SK-N-SH (cell line): ENCODE results near the gene RXYLT1. TPM values are rescaled to one million over a fixed set of nuclear protein-coding genes. Genes with fewer than 3 reads are reported as not detected.
"Not testable (repeated sequence)": the region's sequence is repeated elsewhere in the genome, so short reads cannot be mapped to it uniquely, and the experiment has no call there.

Experiments used
- CTCF ChIA-PET: fragments of 300-600, 350-600 bp; formaldehyde crosslinking; extraction: SDS; loops from one replicate; lab custom pipeline; 2021; lab: Yijun Ruan, JAX
- POLR2A ChIA-PET: fragments of 350-600 bp; sonication (Branson Sonifier 250); formaldehyde crosslinking; extraction: SDS; loops from one replicate; lab custom pipeline; 2020; ENCODE audit warnings: antibody characterized with exemption, inconsistent platforms; lab: Yijun Ruan, JAX
- DNase-seq: peaks from one replicate; pipeline ENCODE4 v3.0.0; 2012
- H2AFZ ChIP-seq: fragments of 200-600 bp; sonication (generic); 2 replicates; pipeline ENCODE4 v1.8.1; 2016; ENCODE audit warnings: antibody characterized with exemption, mild to moderate bottlenecking, low read depth
- H3F3A ChIP-seq: fragments of 200-600 bp; sonication (generic); replicated peaks from 2 replicates; pipeline ENCODE3; 2016; ENCODE audit warnings: antibody characterized with exemption, mild to moderate bottlenecking; ENCODE audit not compliant: insufficient read depth
- H3K27ac ChIP-seq, 2 experiments: fragments of 200-500 bp in 1 of 2; fragments of 200-600 bp in 1 of 2; sonication (Bioruptor generic) in 1 of 2; sonication (generic), shearing (Covaris generic) in 1 of 2; 2 replicates each; pipeline versions ENCODE4 v1.5.1 to v1.6.1; 2014 to 2016; ENCODE audit warnings: low read depth in 2 of 2, inconsistent platforms in 1 of 2, low read length in 1 of 2, mild to moderate bottlenecking in 1 of 2, mixed read lengths in 1 of 2
- H3K27me3 ChIP-seq: fragments of 200-600 bp; sonication (generic), shearing (Covaris generic); 2 replicates; pipeline ENCODE4 v1.6.1; 2016; ENCODE audit warnings: mixed run types; ENCODE audit not compliant: insufficient read depth
- H3K36me3 ChIP-seq, 2 experiments: fragments of 200-500 bp in 1 of 2; fragments of 200-600 bp in 1 of 2; sonication (Bioruptor generic) in 1 of 2; sonication (generic) in 1 of 2; replicated peaks in 1 of 2; 2 replicates each; pipeline versions ENCODE3 to v1.5.1; 2014 to 2016; ENCODE audit warnings: low read length in 1 of 2, mild to moderate bottlenecking in 1 of 2; ENCODE audit not compliant: insufficient read depth in 2 of 2, control insufficient read depth in 1 of 2
- H3K4me1 ChIP-seq, 2 experiments: fragments of 200-500 bp in 1 of 2; fragments of 200-600 bp in 1 of 2; sonication (Bioruptor generic) in 1 of 2; sonication (generic), shearing (Covaris generic) in 1 of 2; 2 replicates each; pipeline versions ENCODE4 v1.5.1 to v1.6.1; 2014 to 2016; ENCODE audit warnings: low read depth in 1 of 2, low read length in 1 of 2, mixed run types in 1 of 2; ENCODE audit not compliant: insufficient read depth in 2 of 2, control insufficient read depth in 1 of 2
- H3K4me2 ChIP-seq: fragments of 200-600 bp; sonication (generic), shearing (Covaris generic); 2 replicates; pipeline ENCODE4 v1.6.1; 2017; ENCODE audit warnings: mixed run types
- H3K4me3 ChIP-seq, 2 experiments: fragments of 200-500 bp in 1 of 2; fragments of 200-600 bp in 1 of 2; sonication (Bioruptor generic) in 1 of 2; sonication (generic), shearing (Covaris generic) in 1 of 2; 2 replicates each; pipeline versions ENCODE4 v1.5.1 to v1.8.1; 2014 to 2016; ENCODE audit warnings: low read depth in 2 of 2, inconsistent platforms in 1 of 2, low read length in 1 of 2, mild to moderate bottlenecking in 1 of 2, mixed read lengths in 1 of 2, moderate library complexity in 1 of 2
- H3K79me2 ChIP-seq: fragments of 200-600 bp; sonication (generic); 2 replicates; pipeline ENCODE4 v1.8.1; 2017; ENCODE audit warnings: mild to moderate bottlenecking; ENCODE audit not compliant: insufficient read depth
- H3K9ac ChIP-seq: fragments of 200-600 bp; sonication (generic); 2 replicates; pipeline ENCODE4 v1.6.1; 2017; ENCODE audit warnings: mixed run types
- H3K9me2 ChIP-seq: fragments of 200-600 bp; sonication (generic); 2 replicates; pipeline ENCODE4 v1.6.1; 2017; ENCODE audit warnings: mixed run types
- H3K9me3 ChIP-seq: fragments of 200-600 bp; sonication (generic); 2 replicates; pipeline ENCODE4 v1.6.1; 2017; ENCODE audit warnings: mixed run types, mild to moderate bottlenecking, moderate library complexity
- H4K20me1 ChIP-seq: fragments of 200-600 bp; sonication (generic); 2 replicates; pipeline ENCODE4 v1.6.1; 2017; ENCODE audit warnings: mild to moderate bottlenecking, mixed run types; ENCODE audit not compliant: insufficient read depth
- WGBS: methylation state at CpG from one replicate; pipeline ENCODE4 v1.1.6; 2017; ENCODE audit warnings: low lambda C conversion rate; 5-methylcytosine and 5-hydroxymethylcytosine counted together
- polyA plus RNA-seq, 3 experiments: library from polyadenylated mRNA; depleted of rRNA; stranded (reverse); fragments of >200 nt; gene quantifications; 2 replicates each; pipeline ENCODE4 v1.2.3, GENCODE V29; 2012

RXYLT1 gene
- polyA plus RNA-seq, 1 of the 3 experiments (the other 2 are of a cell fraction): 10.7 TPM

GRCh38 chr12:63733585-63733984 is 46.1 kb upstream of the RXYLT1 start:
- H3K9ac ChIP-seq, H3K27me3 ChIP-seq, CTCF ChIA-PET, H3K4me2 ChIP-seq, DNase-seq, H4K20me1 ChIP-seq, H3K27ac ChIP-seq, H2AFZ ChIP-seq, H3K9me2 ChIP-seq, POLR2A ChIA-PET, H3K9me3 ChIP-seq, H3K79me2 ChIP-seq, H3K4me3 ChIP-seq, H3F3A ChIP-seq, H3K36me3 ChIP-seq, H3K4me1 ChIP-seq: not testable (repeated sequence)
- 47% methylated on average over 3 of the region's 3 CpGs for WGBS

GRCh38 chr12:63740551-63740950 is 39.2 kb upstream of the RXYLT1 start:
- H3K27me3 ChIP-seq, H3K4me1 ChIP-seq, DNase-seq, CTCF ChIA-PET, H3K4me3 ChIP-seq, H3F3A ChIP-seq, H3K79me2 ChIP-seq, H4K20me1 ChIP-seq, H3K9me3 ChIP-seq, H3K4me2 ChIP-seq, H3K9me2 ChIP-seq, H3K36me3 ChIP-seq, POLR2A ChIA-PET, H3K9ac ChIP-seq, H2AFZ ChIP-seq, H3K27ac ChIP-seq: not testable (repeated sequence)
- no CpG with 5 or more reads among the region's 2 CpGs for WGBS

GRCh38 chr12:63741431-63741830 is 38.3 kb upstream of the RXYLT1 start:
- POLR2A ChIA-PET, H3K4me3 ChIP-seq, H3K27ac ChIP-seq, H3K36me3 ChIP-seq, H3K27me3 ChIP-seq, H3F3A ChIP-seq, H3K4me2 ChIP-seq, H3K4me1 ChIP-seq, H3K9ac ChIP-seq, H3K9me3 ChIP-seq, H3K79me2 ChIP-seq, CTCF ChIA-PET, H2AFZ ChIP-seq, DNase-seq, H3K9me2 ChIP-seq, H4K20me1 ChIP-seq: not testable (repeated sequence)
- 69% methylated on average over 1 of the region's 1 CpG for WGBS

GRCh38 chr12:63744110-63744509 is 35.6 kb upstream of the RXYLT1 start:
- H3K4me2 ChIP-seq, DNase-seq: not testable (repeated sequence)

GRCh38 chr12:63746470-63746869 is 33.2 kb upstream of the RXYLT1 start:
- POLR2A ChIA-PET, H3K27ac ChIP-seq, CTCF ChIA-PET, H3K4me1 ChIP-seq, H3K9me2 ChIP-seq, H3K9me3 ChIP-seq, H3K36me3 ChIP-seq, DNase-seq, H3K9ac ChIP-seq, H3F3A ChIP-seq, H3K4me2 ChIP-seq, H4K20me1 ChIP-seq, H3K27me3 ChIP-seq, H3K4me3 ChIP-seq, H2AFZ ChIP-seq, H3K79me2 ChIP-seq: not testable (repeated sequence)
- 47% methylated on average over 11 of the region's 11 CpGs for WGBS

More at GRCh38 chr12:63744110-63744509, 35.6 kb upstream of the RXYLT1 start:
- H3K36me3 ChIP-seq, H2AFZ ChIP-seq, H3K27ac ChIP-seq, H3K4me3 ChIP-seq, H3F3A ChIP-seq, H3K4me1 ChIP-seq, H3K9me3 ChIP-seq, H3K9ac ChIP-seq, CTCF ChIA-PET, POLR2A ChIA-PET, H3K27me3 ChIP-seq, H3K9me2 ChIP-seq, H3K79me2 ChIP-seq, H4K20me1 ChIP-seq: not testable (repeated sequence)
- 8% methylated on average over 2 of the region's 2 CpGs for WGBS

- H3K27me3 ChIP-seq, DNase-seq, H3K9me2 ChIP-seq, H3K4me1 ChIP-seq, CTCF ChIA-PET, H3K36me3 ChIP-seq, H3K9ac ChIP-seq, H4K20me1 ChIP-seq, H3F3A ChIP-seq, H3K27ac ChIP-seq, H3K4me3 ChIP-seq, POLR2A ChIA-PET, H3K9me3 ChIP-seq, H3K79me2 ChIP-seq, H2AFZ ChIP-seq, H3K4me2 ChIP-seq: not testable (repeated sequence)
Observed at GRCh38 chr12:63747136-63747535, 32.6 kb upstream of the RXYLT1 start.
